Measurements from ENCODE around the gene GNE.

GNE gene

GRCh38 chr9:36210722-36211121, 47.5 kb downstream of the GNE start:
- TF ChIP-seq CTCF (IDR thresholded peaks at IDR 0.05; ENCODE audit: low read depth, low read length) = no peak
- no peak for DNase-seq (ENCODE audit: low read depth in 2 of 2)
- no peak overlapping the region for H3K4me3 ChIP-seq (replicated peaks in 1 of 2; ENCODE audit: low read depth in 2 of 2, low read length in 2 of 2)

GRCh38 chr9:36208521-36209253, 49.6 kb downstream of the GNE start:
- no peak overlapping the region for H3K4me3 ChIP-seq (replicated peaks in 1 of 2; ENCODE audit: low read depth in 2 of 2, low read length in 2 of 2)
- DNase-seq (ENCODE audit: low read depth in 2 of 2) = peak in 1 of 2 donors; percentile 37
- TF ChIP-seq CTCF (IDR thresholded peaks at IDR 0.05; ENCODE audit: low read depth, low read length) = no peak

GRCh38 chr9:36207546-36208012, 50.7 kb downstream of the GNE start:
- DNase-seq (ENCODE audit: low read depth in 2 of 2) = peak; percentile 48 to 54
- H3K4me3 ChIP-seq (replicated peaks in 1 of 2; ENCODE audit: low read depth in 2 of 2, low read length in 2 of 2) = no peak overlapping the region
- TF ChIP-seq CTCF (IDR thresholded peaks at IDR 0.05; ENCODE audit: low read depth, low read length) = no peak

GRCh38 chr9:36207016-36207415, 51.2 kb downstream of the GNE start:
- H3K4me3 ChIP-seq (replicated peaks in 1 of 2; ENCODE audit: low read depth in 2 of 2, low read length in 2 of 2) = no peak overlapping the region
- DNase-seq (ENCODE audit: low read depth in 2 of 2) = peak in 1 of 2 donors; percentile 68
- no peak for TF ChIP-seq CTCF (IDR thresholded peaks at IDR 0.05; ENCODE audit: low read depth, low read length)

- no peak overlapping the region for H3K4me3 ChIP-seq (replicated peaks in 1 of 2; ENCODE audit: low read depth in 2 of 2, low read length in 2 of 2)
- TF ChIP-seq CTCF (IDR thresholded peaks at IDR 0.05; ENCODE audit: low read depth, low read length) = peak; percentile 21
- DNase-seq (ENCODE audit: low read depth in 2 of 2) = no peak
Measured at GRCh38 chr9:36204906-36205547, 53.2 kb downstream of the GNE start.

- H3K4me3 ChIP-seq (replicated peaks in 1 of 2; ENCODE audit: low read depth in 2 of 2, low read length in 2 of 2) = no peak overlapping the region
- DNase-seq (ENCODE audit: low read depth in 2 of 2) = peak in 1 of 2 donors; percentile 38
- no peak for TF ChIP-seq CTCF (IDR thresholded peaks at IDR 0.05; ENCODE audit: low read depth, low read length)
Measured at GRCh38 chr9:36194326-36195000, 63.8 kb downstream of the GNE start.

Data from cardiac fibroblast (primary cell).